ENCODE measurements around the gene TTC28. TPM values are rescaled to one million over a fixed set of nuclear protein-coding genes. Genes with fewer than 3 reads are reported as not detected.

TTC28 gene
- total and polyA plus RNA-seq, 7 donors = 1.2 to 12.1 (median 3.5) TPM

DNA sequence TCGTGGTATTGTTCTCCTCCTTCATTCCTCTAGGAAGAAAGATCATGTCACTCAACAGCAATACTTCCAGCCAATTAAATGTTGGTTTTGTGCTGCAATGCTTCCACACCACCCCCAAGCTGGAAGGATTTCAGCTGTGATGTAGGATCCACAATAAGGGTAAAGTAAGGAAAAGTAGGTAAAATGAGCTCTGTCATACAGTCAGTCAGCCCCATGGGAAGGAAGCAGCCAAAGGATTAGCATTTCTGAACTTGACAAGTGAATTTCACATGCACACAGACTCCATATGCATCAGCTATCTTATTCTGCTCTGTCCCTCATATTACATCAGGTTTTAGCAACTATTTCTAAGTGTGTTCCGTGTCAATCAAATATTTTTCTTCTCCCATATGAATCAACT is 197.9 kb downstream of the TTC28 start:
- no peak for DNase-seq
- H3K27me3 ChIP-seq (ENCODE audit: insufficient read depth in 3 of 3, low read length in 2 of 3) = peaks cover 0 to 1% (median 0%) of the 10 kb centered on the region in 3 donors
- ATAC-seq = no peak
- H3K4me3 ChIP-seq = no peak overlapping the region
- no peaks in the 10 kb centered on the region for H3K36me3 ChIP-seq (ENCODE audit: insufficient read depth in 1 of 2, low read depth in 1 of 2)
- 47 to 82% (median 78%) methylated on average over 2 of the region's 2 CpGs for WGBS, 3 donors
- intact Hi-C loops (cut with DNase I) = no loop called here
- no peaks in the 10 kb centered on the region for H3K9me3 ChIP-seq
- H3K27ac ChIP-seq = no peak overlapping the region
- H3K4me1 ChIP-seq = no peaks in the 10 kb centered on the region
- TF ChIP-seq, protein P1, sequence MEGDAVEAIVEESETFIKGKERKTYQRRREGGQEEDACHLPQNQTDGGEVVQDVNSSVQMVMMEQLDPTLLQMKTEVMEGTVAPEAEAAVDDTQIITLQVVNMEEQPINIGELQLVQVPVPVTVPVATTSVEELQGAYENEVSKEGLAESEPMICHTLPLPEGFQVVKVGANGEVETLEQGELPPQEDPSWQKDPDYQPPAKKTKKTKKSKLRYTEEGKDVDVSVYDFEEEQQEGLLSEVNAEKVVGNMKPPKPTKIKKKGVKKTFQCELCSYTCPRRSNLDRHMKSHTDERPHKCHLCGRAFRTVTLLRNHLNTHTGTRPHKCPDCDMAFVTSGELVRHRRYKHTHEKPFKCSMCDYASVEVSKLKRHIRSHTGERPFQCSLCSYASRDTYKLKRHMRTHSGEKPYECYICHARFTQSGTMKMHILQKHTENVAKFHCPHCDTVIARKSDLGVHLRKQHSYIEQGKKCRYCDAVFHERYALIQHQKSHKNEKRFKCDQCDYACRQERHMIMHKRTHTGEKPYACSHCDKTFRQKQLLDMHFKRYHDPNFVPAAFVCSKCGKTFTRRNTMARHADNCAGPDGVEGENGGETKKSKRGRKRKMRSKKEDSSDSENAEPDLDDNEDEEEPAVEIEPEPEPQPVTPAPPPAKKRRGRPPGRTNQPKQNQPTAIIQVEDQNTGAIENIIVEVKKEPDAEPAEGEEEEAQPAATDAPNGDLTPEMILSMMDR (IDR thresholded peaks at IDR 0.05) = no peak

DNA sequence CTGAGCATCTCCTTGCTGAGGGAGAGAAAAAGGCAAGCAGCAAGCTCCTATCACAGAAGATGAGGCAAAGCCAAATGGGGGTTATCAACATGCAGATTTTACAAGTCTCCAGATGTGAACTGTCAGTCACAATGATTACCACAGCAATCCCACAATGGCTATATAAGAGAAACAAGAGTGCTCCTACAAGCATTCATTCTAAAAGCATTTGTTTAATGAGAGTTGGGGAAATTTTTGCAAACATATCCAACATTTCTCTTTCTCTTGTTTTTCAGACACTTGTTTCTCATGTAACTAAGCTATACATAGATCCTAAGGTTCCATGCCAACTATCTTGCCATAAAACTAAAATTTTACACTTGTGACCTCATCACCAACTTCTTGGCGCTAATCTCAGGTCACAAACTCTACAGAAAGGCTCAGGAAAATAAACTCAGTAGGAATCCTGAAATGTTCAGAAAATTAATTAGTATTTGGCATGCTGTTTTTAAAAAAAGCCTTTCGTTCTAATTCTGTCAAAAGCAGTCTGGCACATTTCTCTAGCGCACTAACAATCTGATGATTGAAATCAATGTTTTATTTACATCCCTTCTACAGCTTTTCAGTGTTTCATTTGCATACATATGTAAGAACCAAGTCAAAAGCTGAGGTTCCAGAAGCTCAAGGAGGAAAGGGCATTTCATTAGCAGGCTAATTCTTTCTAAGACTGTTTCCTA is 199.5 kb downstream of the TTC28 start:
- Histone ChIP-seq H3K4me1 (no peaks in the 10 kb centered on the region), H3K36me3 (ENCODE audit: insufficient read depth in 1 of 2, low read depth in 1 of 2) (no peaks in the 10 kb centered on the region), H3K9me3 (no peaks in the 10 kb centered on the region), H3K27me3 (ENCODE audit: insufficient read depth in 3 of 3, low read length in 2 of 3) (peaks cover 0 to 1% (median 0%) of the 10 kb centered on the region in 3 donors), H3K4me3 (no peak overlapping the region), H3K27ac (no peak overlapping the region)
- ATAC-seq = no peak
- DNase-seq = no peak
- intact Hi-C loops (cut with DNase I) = no loop called here
- WGBS, 3 donors = 60 to 76% (median 67%) methylated on average over 3 of the region's 3 CpGs
- TF ChIP-seq, protein P1 (IDR thresholded peaks at IDR 0.05) = no peak

DNA sequence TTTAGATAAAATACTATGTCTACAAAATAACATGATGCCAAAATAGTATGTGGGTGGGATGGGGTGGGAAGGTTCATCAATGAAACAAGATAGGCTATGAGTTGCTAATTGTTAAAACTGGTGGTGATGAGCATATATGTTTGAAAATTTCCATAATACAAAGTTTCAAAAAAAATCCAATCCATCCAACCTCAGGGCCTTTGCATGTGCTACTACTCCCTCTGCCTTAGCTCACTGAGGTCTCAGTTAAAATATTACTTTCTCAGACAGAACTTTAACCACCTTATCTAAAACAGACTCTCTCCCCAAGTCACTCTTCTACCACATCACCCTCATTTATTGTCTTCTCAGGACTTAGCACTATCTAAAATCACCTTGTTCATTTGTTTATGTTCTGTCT is 201.1 kb downstream of the TTC28 start:
- intact Hi-C loops (cut with DNase I) = no loop called here
- ATAC-seq (no peak), DNase-seq (no peak)
- H3K4me3 ChIP-seq = no peak overlapping the region
- H3K36me3 ChIP-seq (ENCODE audit: insufficient read depth in 1 of 2, low read depth in 1 of 2) = no peaks in the 10 kb centered on the region
- TF ChIP-seq, protein P1 (IDR thresholded peaks at IDR 0.05) = no peak
- no peaks in the 10 kb centered on the region for H3K4me1 ChIP-seq
- H3K27me3 ChIP-seq (ENCODE audit: insufficient read depth in 3 of 3, low read length in 2 of 3) = peaks cover 0 to 1% (median 0%) of the 10 kb centered on the region in 3 donors
- no peaks in the 10 kb centered on the region for H3K9me3 ChIP-seq
- no peak overlapping the region for H3K27ac ChIP-seq

DNA sequence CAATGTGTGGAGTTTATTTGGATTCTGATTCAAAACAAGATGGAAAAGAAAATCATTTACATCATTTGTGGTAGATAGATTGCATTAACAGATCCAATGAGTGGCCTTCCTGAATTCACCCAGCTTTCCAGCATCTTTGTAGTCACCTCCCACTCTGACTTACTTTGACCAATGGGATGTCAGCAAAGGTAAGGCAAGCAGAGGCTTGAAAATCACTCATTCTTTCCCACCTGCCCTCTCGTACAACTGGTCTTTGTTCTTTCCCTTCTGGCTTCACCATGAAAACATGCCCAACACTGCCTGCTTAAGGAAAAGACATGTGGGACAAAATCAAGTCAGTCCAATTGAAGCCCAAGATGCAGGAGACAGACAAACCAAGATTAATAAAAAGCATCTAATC is 202.1 kb downstream of the TTC28 start:
- ATAC-seq (no peak), DNase-seq (no peak)
- H3K4me1 ChIP-seq = no peaks in the 10 kb centered on the region
- peaks cover 0 to 1% (median 0%) of the 10 kb centered on the region in 3 donors for H3K27me3 ChIP-seq (ENCODE audit: insufficient read depth in 3 of 3, low read length in 2 of 3)
- no peak overlapping the region for H3K4me3 ChIP-seq
- H3K27ac ChIP-seq = no peak overlapping the region
- intact Hi-C loops (cut with DNase I) = no loop called here
- TF ChIP-seq, protein P1 (IDR thresholded peaks at IDR 0.05) = no peak
- H3K9me3 ChIP-seq = no peaks in the 10 kb centered on the region
- no peaks in the 10 kb centered on the region for H3K36me3 ChIP-seq (ENCODE audit: insufficient read depth in 1 of 2, low read depth in 1 of 2)
- 80 to 100% (median 94%) methylated on average over 1 of the region's 1 CpG for WGBS, 3 donors

DNA sequence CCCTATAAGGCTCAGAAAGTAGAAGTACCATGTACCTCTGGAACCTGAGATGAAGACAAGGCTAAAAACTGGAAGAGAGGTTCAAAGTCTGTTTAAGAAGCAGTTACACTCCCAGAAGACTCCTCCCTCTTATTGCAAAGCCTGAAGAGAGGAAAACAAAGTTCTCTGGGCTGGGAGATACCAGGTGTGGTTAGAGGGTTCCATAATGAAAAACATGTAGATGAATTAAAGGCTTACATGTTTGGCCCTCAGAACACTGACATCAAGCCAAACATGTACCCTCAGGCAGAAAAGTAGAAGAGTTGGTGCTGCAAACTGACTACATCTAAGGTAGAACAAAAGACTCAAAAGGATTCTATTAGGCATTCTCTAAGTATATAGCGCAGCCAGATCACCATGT is 205.3 kb downstream of the TTC28 start:
- Histone ChIP-seq H3K27ac (no peak overlapping the region), H3K9me3 (no peaks in the 10 kb centered on the region), H3K4me1 (no peaks in the 10 kb centered on the region), H3K36me3 (ENCODE audit: insufficient read depth in 1 of 2, low read depth in 1 of 2) (no peaks in the 10 kb centered on the region), H3K27me3 (ENCODE audit: insufficient read depth in 3 of 3, low read length in 2 of 3) (no peaks in the 10 kb centered on the region), H3K4me3 (no peak overlapping the region)
- DNase-seq = no peak
- ATAC-seq = no peak
- intact Hi-C loops (cut with DNase I) = no loop called here
- TF ChIP-seq, protein P1 (IDR thresholded peaks at IDR 0.05) = no peak
- 97 to 100% (median 99%) methylated on average over 1 of the region's 1 CpG for WGBS, 3 donors

Measured in psoas muscle (tissue), 8 donors.